Astrocyte of the cerebellum (primary cell): ENCODE data around the gene ZMPSTE24.

ENCODE experiments used
- DNase-seq: peaks from one replicate; pipeline ENCODE4 v3.0.0-alpha.2; 2011; ENCODE audit warnings: low read depth
- H3K4me3 ChIP-seq: 2 replicates; pipeline ENCODE4 v1.5.1; 2011; ENCODE audit warnings: mild to moderate bottlenecking, low read depth, low read length, moderate library complexity
- CTCF ChIP-seq: IDR thresholded peaks from 2 replicates; pipeline ENCODE4 v1.5.1; 2012; ENCODE audit warnings: low read length, low read depth, moderate library complexity, mild to moderate bottlenecking; ENCODE audit errors: missing control alignments
- in situ Hi-C: cut with HindIII; loops from 2 replicates; pipeline ENCODE4 v1.10.0; 2017; ENCODE audit warnings: low sequenced_read_pairs

The ZMPSTE24 gene

GRCh38 chr1:40265919-40266318 is 7.9 kb downstream of the ZMPSTE24 start:
- no peak for TF ChIP-seq CTCF
- no peak for DNase-seq
- in situ Hi-C loops, result no loop called here
- no peak overlapping the region for H3K4me3 ChIP-seq

- in situ Hi-C loops, result no loop called here
- no peak overlapping the region for H3K4me3 ChIP-seq
- no peak for TF ChIP-seq CTCF
- DNase-seq, result no peak
Measured at GRCh38 chr1:40266786-40267535, 8.9 kb downstream of the ZMPSTE24 start.

- TF ChIP-seq CTCF, result no peak
- in situ Hi-C loops, result no loop called here
- no peak overlapping the region for H3K4me3 ChIP-seq
- DNase-seq, result peak; percentile 99
Measured at GRCh38 chr1:40267767-40268187, 9.7 kb downstream of the ZMPSTE24 start.

GRCh38 chr1:40268211-40268610 is 10.2 kb downstream of the ZMPSTE24 start:
- TF ChIP-seq CTCF, result no peak
- no peak overlapping the region for H3K4me3 ChIP-seq
- DNase-seq, result no peak
- in situ Hi-C loops, result no loop called here

- no peak for TF ChIP-seq CTCF
- no peak for DNase-seq
- no peak overlapping the region for H3K4me3 ChIP-seq
- in situ Hi-C loops, result no loop called here
Measured at GRCh38 chr1:40270152-40270834, 12.3 kb downstream of the ZMPSTE24 start.

- no peak for DNase-seq
- no peak overlapping the region for H3K4me3 ChIP-seq
- no peak for TF ChIP-seq CTCF
- in situ Hi-C loops, result no loop called here
Measured at GRCh38 chr1:40272653-40273213, 14.7 kb downstream of the ZMPSTE24 start.
